Middle frontal gyrus (tissue), 1 donor: ENCODE results near the gene SLC15A3.

ENCODE experiments used
- DNase-seq: peaks from one replicate; pipeline ENCODE4 v3.0.0-alpha.2; 2015; ENCODE audit warnings: low spot score; ENCODE audit errors: extremely low spot score

SLC15A3 gene

DNA sequence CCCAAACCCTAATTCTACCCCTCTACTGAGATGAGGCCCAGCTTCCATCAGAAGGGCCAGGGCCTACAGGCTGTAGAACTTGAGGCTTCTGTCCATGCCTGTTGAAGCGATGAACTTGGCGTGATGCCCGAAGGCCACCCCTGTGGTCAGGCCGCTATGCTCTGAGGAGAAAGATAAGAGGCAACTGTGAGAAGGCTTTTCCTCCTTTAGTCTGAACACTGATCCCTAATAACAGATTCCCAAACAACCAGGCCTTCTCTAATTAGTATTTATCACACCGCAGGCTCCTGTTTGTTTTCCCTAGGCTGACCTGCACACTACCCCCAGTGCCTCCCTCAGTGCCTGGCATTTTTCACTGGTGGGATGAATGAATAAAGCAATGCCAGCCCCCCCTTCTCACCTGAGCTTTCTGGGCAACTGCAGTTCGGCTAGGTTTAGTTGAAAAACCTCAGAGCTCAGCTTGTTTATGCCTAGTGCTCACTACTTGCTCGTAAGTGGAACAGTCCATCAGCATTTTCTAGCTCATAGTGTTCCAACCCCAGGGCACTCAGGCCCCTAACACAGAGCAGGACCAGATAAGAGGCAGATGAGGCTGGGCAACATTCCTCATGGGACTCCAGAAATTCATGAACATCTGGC is 60.8 kb downstream of the SLC15A3 start:
- DNase-seq = no peak

DNA sequence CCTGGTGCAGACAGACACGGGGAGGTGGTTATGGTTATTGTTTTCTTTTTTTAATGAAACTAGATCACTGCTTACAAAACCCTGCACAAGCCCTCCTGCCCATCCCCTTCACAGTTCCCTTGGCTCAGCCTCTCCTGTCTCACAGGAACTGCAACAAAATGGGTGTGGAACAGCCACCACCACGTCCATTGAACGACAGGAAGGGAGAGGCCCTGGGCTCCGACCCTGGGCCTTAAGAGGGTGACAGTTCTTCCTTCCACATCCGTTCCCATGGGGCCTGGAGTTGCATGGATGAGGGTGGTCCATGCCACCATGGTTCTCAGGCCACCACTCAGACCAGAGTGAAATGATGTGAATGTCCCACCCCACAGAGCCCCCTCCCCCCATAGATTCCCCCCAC is 61.3 kb downstream of the SLC15A3 start:
- DNase-seq = no peak

DNA sequence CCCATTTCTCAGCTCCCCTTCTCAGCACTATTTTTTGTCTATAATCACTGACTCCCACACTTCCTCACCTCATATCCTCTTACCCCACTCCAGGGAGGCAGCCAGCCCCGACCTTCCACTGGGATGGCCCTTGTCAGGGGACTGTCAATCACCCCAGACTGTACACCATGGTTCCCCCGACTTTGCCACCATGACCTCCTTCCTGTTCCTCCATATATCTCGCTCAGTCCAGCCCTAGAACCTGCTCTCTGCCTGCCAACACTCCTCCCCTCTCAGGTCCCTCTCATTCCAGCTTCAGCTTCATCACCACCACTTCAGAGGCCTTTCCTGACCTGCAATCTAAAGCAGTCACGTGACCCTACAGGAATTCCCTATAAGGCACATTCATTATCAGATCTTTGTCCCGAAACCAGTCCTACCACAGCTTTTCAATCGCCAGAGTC is 62.1 kb downstream of the SLC15A3 start:
- DNase-seq = no peak

DNA sequence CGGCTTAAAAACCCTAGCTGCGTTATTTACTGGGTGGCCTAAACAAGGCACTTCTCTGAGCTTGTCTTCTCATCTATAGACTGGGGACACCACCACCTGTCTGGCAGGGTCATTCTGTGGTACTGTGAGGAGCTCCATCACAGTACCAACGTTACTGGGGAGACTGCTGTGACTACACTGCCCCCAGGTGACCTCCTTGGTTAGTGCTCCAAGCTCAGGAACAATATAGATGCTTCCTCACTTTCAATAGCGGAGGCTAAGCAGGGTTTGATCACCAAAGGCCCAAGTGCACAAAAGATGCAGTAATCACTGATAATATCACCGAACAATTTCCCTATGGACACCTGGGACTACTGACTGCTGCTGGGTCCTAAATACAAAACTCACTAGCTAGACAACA is 64.4 kb downstream of the SLC15A3 start:
- no peak for DNase-seq
